GM15510 (cell line): ENCODE measurements around the gene APOBEC3F.
"Not testable (repeated sequence)": the region's sequence is repeated elsewhere in the genome, so short reads cannot be mapped to it uniquely, and the experiment has no call there.

ENCODE experiments used
- POLR2A ChIP-seq: IDR thresholded peaks from 3 replicates; pipeline ENCODE4 v1.6.1; 2011; ENCODE audit warnings: borderline replicate concordance; ENCODE audit not compliant: insufficient read length; ENCODE audit errors: extremely low read depth

The APOBEC3F gene

DNA sequence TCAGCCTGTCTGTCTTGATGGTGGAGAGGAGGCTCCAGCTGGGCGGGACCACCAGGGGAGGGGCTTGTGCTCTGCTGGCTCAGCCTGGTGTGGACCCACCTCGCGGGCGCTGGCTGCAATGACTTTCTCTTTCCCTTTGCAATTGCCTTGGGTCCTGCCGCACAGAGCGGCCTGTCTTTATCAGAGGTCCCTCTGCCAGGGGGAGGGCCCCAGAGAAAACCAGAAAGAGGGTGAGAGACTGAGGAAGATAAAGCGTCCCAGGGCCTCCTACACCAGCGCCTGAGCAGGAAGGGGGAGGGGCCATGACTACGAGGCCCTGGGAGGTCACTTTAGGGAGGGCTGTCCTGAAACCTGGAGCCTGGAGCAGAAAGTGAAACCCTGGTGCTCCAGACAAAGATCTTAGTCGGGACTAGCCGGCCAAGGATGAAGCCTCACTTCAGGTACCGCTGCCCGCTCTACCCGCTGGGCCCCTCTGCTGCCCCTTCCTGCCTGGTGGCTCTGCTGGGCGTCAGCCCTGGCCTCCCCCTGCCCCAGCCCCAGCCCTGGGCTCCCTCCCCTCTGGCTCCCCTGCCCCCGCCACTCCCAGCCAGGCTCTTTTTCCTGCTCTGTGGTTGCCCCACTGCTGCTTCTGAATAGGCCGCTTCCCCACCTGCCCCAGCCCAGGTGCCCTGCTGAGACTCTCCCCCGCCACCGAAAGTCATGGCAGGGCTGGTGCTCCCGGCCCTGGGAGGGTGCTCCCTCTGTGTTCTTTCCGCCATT is at the start of gene APOBEC3F:
Gene APOBEC3F, plus strand, starts transcription at position 327 of the 759 bp plus-strand sequence. Its CDS starts 97 bp downstream, at position 424.
- not testable (repeated sequence) for TF ChIP-seq POLR2A

- no peak for TF ChIP-seq POLR2A
Observed at GRCh38 chr22:38996105-38996504, 44.6 kb upstream of the APOBEC3F start.

DNA sequence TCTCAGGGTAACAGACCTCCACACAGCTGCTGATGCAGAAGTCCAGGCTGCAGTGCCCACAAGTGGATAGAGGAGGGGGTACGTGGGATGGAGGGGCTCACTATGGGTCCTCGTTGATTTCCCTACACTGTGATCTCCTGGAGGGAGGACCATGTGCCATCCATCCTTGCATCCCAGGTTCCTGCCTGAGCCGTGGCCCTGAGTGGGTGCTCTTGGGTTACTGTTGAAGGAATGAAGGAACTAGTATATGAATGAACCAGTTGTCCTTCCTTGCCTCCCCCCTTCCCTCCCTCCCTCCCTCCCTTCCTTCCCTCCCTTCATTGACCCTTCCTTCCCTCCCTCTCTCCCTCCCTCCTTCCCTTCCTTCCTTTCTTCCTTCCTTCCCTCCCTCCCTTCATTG is 43.1 kb upstream of the APOBEC3F start:
- no peak for TF ChIP-seq POLR2A

- no peak for TF ChIP-seq POLR2A
Observed at GRCh38 chr22:39003165-39003638, 37.5 kb upstream of the APOBEC3F start.

DNA sequence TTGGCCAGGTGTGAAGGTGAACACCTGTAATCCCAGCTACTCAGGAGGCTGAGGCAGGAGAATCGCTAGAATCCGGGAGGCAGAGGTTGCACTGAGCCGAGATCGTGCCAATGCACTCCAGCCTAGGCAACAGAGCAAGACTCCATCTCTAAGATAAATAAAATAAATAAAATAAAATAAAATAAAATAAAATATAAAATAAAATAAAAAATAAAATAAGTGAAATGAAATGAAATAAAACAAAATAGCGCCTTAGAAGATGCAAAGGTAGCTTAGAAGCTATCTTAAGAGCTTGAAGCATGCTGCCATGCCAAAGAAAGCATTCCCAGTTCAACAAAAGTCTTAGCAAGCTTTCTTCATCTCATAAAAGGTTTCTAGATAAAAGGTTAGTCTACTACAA is 33.5 kb upstream of the APOBEC3F start:
- TF ChIP-seq POLR2A: no peak

DNA sequence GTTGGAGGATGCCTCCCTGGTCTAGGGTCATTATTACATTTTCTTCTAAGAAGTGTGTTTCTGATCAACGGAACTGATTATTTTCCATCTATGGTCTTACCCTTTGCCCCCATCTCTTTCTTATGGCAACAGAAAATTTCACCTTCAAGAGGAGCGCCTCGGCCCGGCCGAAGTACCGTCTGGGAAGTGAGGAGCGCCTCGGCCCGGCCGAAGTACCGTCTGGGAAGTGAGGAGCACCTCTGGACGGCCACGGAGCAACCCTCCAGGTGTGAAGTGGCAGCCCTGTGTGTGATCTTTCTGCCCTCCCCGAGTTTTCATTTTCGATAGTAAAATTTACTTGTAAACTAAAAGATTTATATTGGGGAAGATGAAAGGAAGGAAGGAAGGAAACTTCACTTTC is 29.7 kb upstream of the APOBEC3F start:
- no peak for TF ChIP-seq POLR2A

GRCh38 chr22:39012533-39013511 is 27.8 kb upstream of the APOBEC3F start:
- TF ChIP-seq POLR2A: no peak

DNA sequence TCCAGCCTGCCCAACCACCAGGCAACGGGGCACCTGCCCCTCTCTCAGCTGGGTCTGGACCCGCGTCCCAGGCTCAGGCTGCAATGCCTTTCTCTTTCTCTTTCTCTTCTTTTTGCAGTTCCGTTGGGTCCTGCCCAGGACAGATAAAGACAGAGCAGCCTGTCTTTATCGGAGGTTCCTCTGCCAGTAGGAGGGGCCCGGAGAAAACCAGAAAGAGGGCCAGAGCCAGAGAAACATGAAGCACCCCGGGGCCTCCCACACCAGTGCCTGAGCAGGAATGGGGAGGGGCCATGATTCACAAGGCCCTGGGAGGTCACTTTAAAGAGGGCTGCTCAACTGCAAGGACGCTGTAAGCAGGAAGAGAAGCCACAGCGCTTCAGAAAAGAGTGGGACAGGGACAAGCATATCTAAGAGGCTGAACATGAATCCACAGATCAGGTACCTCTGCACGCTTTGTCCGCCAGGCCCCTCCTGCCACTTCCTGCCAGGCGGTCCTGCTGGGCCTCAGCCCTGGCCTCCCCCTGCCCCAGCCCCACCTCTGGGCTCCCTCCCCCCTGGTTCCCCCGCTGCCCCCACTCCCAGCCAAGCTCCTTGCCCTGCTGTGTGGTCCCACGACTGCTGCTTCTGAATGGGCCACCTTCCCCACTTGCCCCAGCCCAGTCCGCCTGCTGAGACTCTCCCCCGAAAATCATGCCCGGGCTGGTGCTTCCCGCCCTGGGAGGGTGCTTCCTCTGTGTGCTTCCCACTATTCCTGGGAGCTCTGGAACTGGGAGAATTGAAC is 26.5 kb upstream of the APOBEC3F start, which contains the start of gene APOBEC3C:
Gene APOBEC3C, plus strand, starts transcription at position 316 of the 781 bp plus-strand sequence. Its CDS starts 106 bp downstream, at position 422.
- TF ChIP-seq POLR2A: peak; percentile 70

- TF ChIP-seq POLR2A: no peak
Observed at GRCh38 chr22:39016592-39016991, 24.1 kb upstream of the APOBEC3F start.

- TF ChIP-seq POLR2A: no peak
Observed at GRCh38 chr22:39017596-39018365, 22.9 kb upstream of the APOBEC3F start.

- TF ChIP-seq POLR2A: no peak
Observed at GRCh38 chr22:39021552-39022250, 19.0 kb upstream of the APOBEC3F start.

- TF ChIP-seq POLR2A: no peak
Observed at GRCh38 chr22:39024519-39025308, 15.9 kb upstream of the APOBEC3F start.
